SK-N-SH (cell line): ENCODE data around the gene MPC2. TPM values are rescaled to one million over a fixed set of nuclear protein-coding genes. Genes with fewer than 3 reads are reported as not detected.

Experiments
- CTCF ChIA-PET: fragments of 300-600, 350-600 bp; formaldehyde crosslinking; extraction: SDS; loops from one replicate; lab custom pipeline; 2021; lab: Yijun Ruan, JAX
- POLR2A ChIA-PET: fragments of 350-600 bp; sonication (Branson Sonifier 250); formaldehyde crosslinking; extraction: SDS; loops from one replicate; lab custom pipeline; 2020; ENCODE audit warnings: antibody characterized with exemption, inconsistent platforms; lab: Yijun Ruan, JAX
- DNase-seq: peaks from one replicate; pipeline ENCODE4 v3.0.0; 2012
- H2AFZ ChIP-seq: fragments of 200-600 bp; sonication (generic); 2 replicates; pipeline ENCODE4 v1.8.1; 2016; ENCODE audit warnings: antibody characterized with exemption, mild to moderate bottlenecking, low read depth
- H3F3A ChIP-seq: fragments of 200-600 bp; sonication (generic); replicated peaks from 2 replicates; pipeline ENCODE3; 2016; ENCODE audit warnings: antibody characterized with exemption, mild to moderate bottlenecking; ENCODE audit not compliant: insufficient read depth
- H3K27ac ChIP-seq, 2 experiments: fragments of 200-500 bp in 1 of 2; fragments of 200-600 bp in 1 of 2; sonication (Bioruptor generic) in 1 of 2; sonication (generic), shearing (Covaris generic) in 1 of 2; 2 replicates each; pipeline versions ENCODE4 v1.5.1 to v1.6.1; 2014 to 2016; ENCODE audit warnings: low read depth in 2 of 2, inconsistent platforms in 1 of 2, low read length in 1 of 2, mild to moderate bottlenecking in 1 of 2, mixed read lengths in 1 of 2
- H3K27me3 ChIP-seq: fragments of 200-600 bp; sonication (generic), shearing (Covaris generic); 2 replicates; pipeline ENCODE4 v1.6.1; 2016; ENCODE audit warnings: mixed run types; ENCODE audit not compliant: insufficient read depth
- H3K36me3 ChIP-seq, 2 experiments: fragments of 200-500 bp in 1 of 2; fragments of 200-600 bp in 1 of 2; sonication (Bioruptor generic) in 1 of 2; sonication (generic) in 1 of 2; replicated peaks in 1 of 2; 2 replicates each; pipeline versions ENCODE3 to v1.5.1; 2014 to 2016; ENCODE audit warnings: low read length in 1 of 2, mild to moderate bottlenecking in 1 of 2; ENCODE audit not compliant: insufficient read depth in 2 of 2, control insufficient read depth in 1 of 2
- H3K4me1 ChIP-seq, 2 experiments: fragments of 200-500 bp in 1 of 2; fragments of 200-600 bp in 1 of 2; sonication (Bioruptor generic) in 1 of 2; sonication (generic), shearing (Covaris generic) in 1 of 2; 2 replicates each; pipeline versions ENCODE4 v1.5.1 to v1.6.1; 2014 to 2016; ENCODE audit warnings: low read depth in 1 of 2, low read length in 1 of 2, mixed run types in 1 of 2; ENCODE audit not compliant: insufficient read depth in 2 of 2, control insufficient read depth in 1 of 2
- H3K4me2 ChIP-seq: fragments of 200-600 bp; sonication (generic), shearing (Covaris generic); 2 replicates; pipeline ENCODE4 v1.6.1; 2017; ENCODE audit warnings: mixed run types
- H3K4me3 ChIP-seq, 2 experiments: fragments of 200-500 bp in 1 of 2; fragments of 200-600 bp in 1 of 2; sonication (Bioruptor generic) in 1 of 2; sonication (generic), shearing (Covaris generic) in 1 of 2; 2 replicates each; pipeline versions ENCODE4 v1.5.1 to v1.8.1; 2014 to 2016; ENCODE audit warnings: low read depth in 2 of 2, inconsistent platforms in 1 of 2, low read length in 1 of 2, mild to moderate bottlenecking in 1 of 2, mixed read lengths in 1 of 2, moderate library complexity in 1 of 2
- H3K79me2 ChIP-seq: fragments of 200-600 bp; sonication (generic); 2 replicates; pipeline ENCODE4 v1.8.1; 2017; ENCODE audit warnings: mild to moderate bottlenecking; ENCODE audit not compliant: insufficient read depth
- H3K9ac ChIP-seq: fragments of 200-600 bp; sonication (generic); 2 replicates; pipeline ENCODE4 v1.6.1; 2017; ENCODE audit warnings: mixed run types
- H3K9me2 ChIP-seq: fragments of 200-600 bp; sonication (generic); 2 replicates; pipeline ENCODE4 v1.6.1; 2017; ENCODE audit warnings: mixed run types
- H3K9me3 ChIP-seq: fragments of 200-600 bp; sonication (generic); 2 replicates; pipeline ENCODE4 v1.6.1; 2017; ENCODE audit warnings: mixed run types, mild to moderate bottlenecking, moderate library complexity
- H4K20me1 ChIP-seq: fragments of 200-600 bp; sonication (generic); 2 replicates; pipeline ENCODE4 v1.6.1; 2017; ENCODE audit warnings: mild to moderate bottlenecking, mixed run types; ENCODE audit not compliant: insufficient read depth
- CHD2 ChIP-seq: fragments of 150-350 bp; IDR thresholded peaks from 2 replicates; pipeline ENCODE4 v1.6.1; 2018; ENCODE audit warnings: low read length; ENCODE audit not compliant: partially characterized antibody
- EZH2phosphoT487 ChIP-seq: fragments of 200-600 bp; sonication (generic); IDR thresholded peaks from 2 replicates; pipeline ENCODE4 v1.6.1; 2017; ENCODE audit warnings: low read depth, mixed run types, mild to moderate bottlenecking, antibody characterized with exemption, moderate library complexity, borderline replicate concordance
- FOSL2 ChIP-seq: IDR thresholded peaks from 2 replicates; pipeline ENCODE4 v1.4.0; 2012; ENCODE audit warnings: low read depth, mild to moderate bottlenecking, moderate library complexity, borderline replicate concordance
- FOXM1 ChIP-seq: IDR thresholded peaks from 2 replicates; pipeline ENCODE4 v1.4.0; 2012; ENCODE audit warnings: low read depth, mild to moderate bottlenecking
- GABPA ChIP-seq: IDR thresholded peaks from 2 replicates; pipeline ENCODE4 v1.4.0; 2012; ENCODE audit warnings: low read depth, mild to moderate bottlenecking
- GATA2 ChIP-seq: sonication (generic); formaldehyde crosslinking; IDR thresholded peaks from 2 replicates; pipeline ENCODE4 v1.5.0; 2020; ENCODE audit warnings: mild to moderate bottlenecking, missing genetic modification reagents
- JUND ChIP-seq: IDR thresholded peaks from 2 replicates; pipeline ENCODE4 v1.4.0; 2012
- MXI1 ChIP-seq: IDR thresholded peaks from 2 replicates; pipeline ENCODE4 v1.6.1; 2012; ENCODE audit warnings: mild to moderate bottlenecking, low read depth, low read length, improper control_type of control experiment
- NFIC ChIP-seq: IDR thresholded peaks from 2 replicates; pipeline ENCODE4 v1.4.0; 2012; ENCODE audit warnings: borderline replicate concordance
- SMC3 ChIP-seq: IDR thresholded peaks from 2 replicates; pipeline ENCODE4 v1.6.1; 2012; ENCODE audit warnings: low read depth, low read length, improper control_type of control experiment
- TAF1 ChIP-seq: IDR thresholded peaks from 2 replicates; pipeline ENCODE4 v1.6.1; 2012; ENCODE audit warnings: low read depth, mild to moderate bottlenecking, low read length, moderate library complexity, borderline replicate concordance
- TCF12 ChIP-seq: IDR thresholded peaks from 2 replicates; pipeline ENCODE4 v1.4.0; 2012
- WGBS: methylation state at CpG from one replicate; pipeline ENCODE4 v1.1.6; 2017; ENCODE audit warnings: low lambda C conversion rate; 5-methylcytosine and 5-hydroxymethylcytosine counted together
- polyA plus RNA-seq, 3 experiments: library from polyadenylated mRNA; depleted of rRNA; stranded (reverse); fragments of >200 nt; gene quantifications; 2 replicates each; pipeline ENCODE4 v1.2.3, GENCODE V29; 2012
- TF ChIP-seq, protein P1 (sequence below): IDR thresholded peaks from 2 replicates; pipeline ENCODE4 v1.4.0; 2012; ENCODE audit warnings: low read depth, borderline replicate concordance
- TF ChIP-seq, protein P2 (sequence below): fragments of 150-350 bp; IDR thresholded peaks from 2 replicates; pipeline ENCODE4 v1.6.1; 2017; ENCODE audit warnings: antibody characterized with exemption, low read length, low read depth, borderline replicate concordance

MPC2 gene
- polyA plus RNA-seq, 1 of the 3 experiments (the other 2 are of a cell fraction): 15.9 TPM

DNA sequence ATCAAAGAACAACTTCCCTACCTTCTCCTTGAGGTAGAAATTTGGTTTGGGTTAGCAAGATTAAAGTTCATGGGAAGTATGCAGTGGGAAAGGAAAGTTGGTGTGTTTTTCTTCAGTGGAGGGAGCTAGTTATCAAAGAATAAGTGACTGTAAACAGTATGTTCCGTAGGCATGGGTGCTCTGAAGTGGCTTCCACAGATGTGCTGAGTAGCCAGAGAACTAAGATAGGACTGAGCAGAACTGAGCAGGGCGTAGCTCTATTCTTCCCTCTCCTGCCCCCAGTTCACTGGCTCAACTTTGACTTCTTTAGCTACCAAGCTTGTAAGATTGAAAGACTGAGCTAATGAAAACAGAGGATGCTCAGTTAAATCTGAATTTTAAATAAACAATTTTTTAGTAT, 26.3 kb downstream of the MPC2 start:
- H3K4me3 ChIP-seq: no peak overlapping the region
- no peak overlapping the region for H3K4me2 ChIP-seq
- 83% methylated on average over 2 of the region's 2 CpGs for WGBS
- H2AFZ ChIP-seq: no peak overlapping the region
- H3K9me2 ChIP-seq: no peaks in the 10 kb centered on the region
- CTCF ChIA-PET: no interaction called here
- H3K27ac ChIP-seq: no peak overlapping the region
- no peak for DNase-seq
- no peaks in the 10 kb centered on the region for H4K20me1 ChIP-seq
- no peaks in the 10 kb centered on the region; a peak in 1 of 4 replicates for H3K4me1 ChIP-seq
- POLR2A ChIA-PET: no interaction called here
- H3F3A ChIP-seq: peaks cover 5% of the 10 kb centered on the region
- TF ChIP-seq GABPA (no peak), SMC3 (no peak), FOSL2 (no peak), CHD2 (no peak), JUND (no peak), GATA2 (CRISPR knock-in tag) (no peak), NFIC (no peak), TCF12 (no peak), EZH2phosphoT487 (no peak), TAF1 (no peak), FOXM1 (no peak)
- TF ChIP-seq, protein P1, sequence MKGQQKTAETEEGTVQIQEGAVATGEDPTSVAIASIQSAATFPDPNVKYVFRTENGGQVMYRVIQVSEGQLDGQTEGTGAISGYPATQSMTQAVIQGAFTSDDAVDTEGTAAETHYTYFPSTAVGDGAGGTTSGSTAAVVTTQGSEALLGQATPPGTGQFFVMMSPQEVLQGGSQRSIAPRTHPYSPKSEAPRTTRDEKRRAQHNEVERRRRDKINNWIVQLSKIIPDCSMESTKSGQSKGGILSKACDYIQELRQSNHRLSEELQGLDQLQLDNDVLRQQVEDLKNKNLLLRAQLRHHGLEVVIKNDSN: no peak
- TF ChIP-seq, protein P2, sequence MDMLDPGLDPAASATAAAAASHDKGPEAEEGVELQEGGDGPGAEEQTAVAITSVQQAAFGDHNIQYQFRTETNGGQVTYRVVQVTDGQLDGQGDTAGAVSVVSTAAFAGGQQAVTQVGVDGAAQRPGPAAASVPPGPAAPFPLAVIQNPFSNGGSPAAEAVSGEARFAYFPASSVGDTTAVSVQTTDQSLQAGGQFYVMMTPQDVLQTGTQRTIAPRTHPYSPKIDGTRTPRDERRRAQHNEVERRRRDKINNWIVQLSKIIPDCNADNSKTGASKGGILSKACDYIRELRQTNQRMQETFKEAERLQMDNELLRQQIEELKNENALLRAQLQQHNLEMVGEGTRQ: no peak
- H3K27me3 ChIP-seq: no peaks in the 10 kb centered on the region
- peaks cover 8% of the 10 kb centered on the region in 2 experiments for H3K36me3 ChIP-seq
- H3K79me2 ChIP-seq: no peaks in the 10 kb centered on the region
- no peaks in the 10 kb centered on the region for H3K9me3 ChIP-seq
- no peak overlapping the region for H3K9ac ChIP-seq

DNA sequence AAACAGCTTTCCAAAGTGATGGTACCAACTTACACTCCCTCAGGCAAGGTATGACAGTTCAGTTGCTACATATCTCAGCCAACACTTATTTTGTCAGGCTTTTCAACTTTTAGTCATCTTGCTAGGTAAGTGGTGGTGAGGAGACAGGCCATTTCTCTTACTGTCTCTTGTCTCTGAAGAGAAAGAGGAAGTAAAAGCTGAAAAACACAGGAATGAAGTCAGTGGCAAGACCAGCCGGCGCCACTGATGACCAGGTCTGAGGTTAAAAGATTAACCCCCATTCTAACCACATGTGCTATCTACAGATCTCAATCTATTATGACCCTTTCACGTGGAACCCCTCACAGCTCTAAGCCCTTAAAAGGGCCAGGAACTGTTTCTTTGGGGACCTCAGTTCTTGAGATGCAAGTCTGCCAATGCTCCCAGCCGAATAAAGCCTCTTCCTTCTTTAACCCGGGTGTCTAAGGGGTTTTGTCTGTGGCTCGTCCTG, 27.1 kb downstream of the MPC2 start:
- H3K79me2 ChIP-seq: no peaks in the 10 kb centered on the region
- no peaks in the 10 kb centered on the region for H3K27me3 ChIP-seq
- 76% methylated on average over 6 of the region's 6 CpGs for WGBS
- H3K9me2 ChIP-seq: no peaks in the 10 kb centered on the region
- no peak overlapping the region for H3K27ac ChIP-seq
- no peaks in the 10 kb centered on the region; a peak in 2 of 4 replicates for H3K4me1 ChIP-seq
- H3K36me3 ChIP-seq: peaks cover under 1 to 8% of the 10 kb centered on the region in 2 experiments
- no peak overlapping the region for H3K4me3 ChIP-seq
- CTCF ChIA-PET: interaction anchor here (1.3 kb wide), 1 partner anchor 16 kb away, joined by 3 read pairs; no protein-coding TSS in a partner anchor
- H3K9ac ChIP-seq: no peak overlapping the region
- H3K4me2 ChIP-seq: no peak overlapping the region
- no peaks in the 10 kb centered on the region for H4K20me1 ChIP-seq
- peaks cover 4% of the 10 kb centered on the region for H3F3A ChIP-seq
- H3K9me3 ChIP-seq: no peaks in the 10 kb centered on the region
- TF ChIP-seq MXI1 (no peak), NFIC (no peak), FOSL2 (no peak)
- POLR2A ChIA-PET: no interaction called here
- no peak for DNase-seq
- no peak overlapping the region for H2AFZ ChIP-seq
